ENCODE results near the gene DOCK10.

Gene DOCK10

DNA sequence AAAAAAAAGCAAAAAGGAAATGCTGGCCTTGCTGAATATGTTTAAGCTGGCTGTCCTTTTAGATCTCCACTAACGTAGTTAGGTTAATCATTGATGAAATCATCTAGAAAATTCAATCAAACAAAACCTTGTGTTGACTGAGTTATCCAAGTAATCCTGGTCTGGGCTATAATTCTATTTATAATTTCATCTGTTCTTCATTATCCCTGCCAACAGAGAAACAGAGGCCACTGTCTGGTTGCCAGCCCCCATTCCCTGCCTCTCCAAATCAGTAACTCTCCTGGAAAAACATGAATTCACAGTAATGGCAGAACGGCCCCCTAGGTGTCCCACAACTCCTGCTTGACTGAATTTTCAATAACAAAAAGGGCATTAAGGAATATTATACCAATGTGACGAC, 24.6 kb downstream of the DOCK10 start:
- DNase-seq (ENCODE audit: low read depth), result no peak
- no peak overlapping the region for H3K4me3 ChIP-seq (ENCODE audit: low read depth, low read length)

DNA sequence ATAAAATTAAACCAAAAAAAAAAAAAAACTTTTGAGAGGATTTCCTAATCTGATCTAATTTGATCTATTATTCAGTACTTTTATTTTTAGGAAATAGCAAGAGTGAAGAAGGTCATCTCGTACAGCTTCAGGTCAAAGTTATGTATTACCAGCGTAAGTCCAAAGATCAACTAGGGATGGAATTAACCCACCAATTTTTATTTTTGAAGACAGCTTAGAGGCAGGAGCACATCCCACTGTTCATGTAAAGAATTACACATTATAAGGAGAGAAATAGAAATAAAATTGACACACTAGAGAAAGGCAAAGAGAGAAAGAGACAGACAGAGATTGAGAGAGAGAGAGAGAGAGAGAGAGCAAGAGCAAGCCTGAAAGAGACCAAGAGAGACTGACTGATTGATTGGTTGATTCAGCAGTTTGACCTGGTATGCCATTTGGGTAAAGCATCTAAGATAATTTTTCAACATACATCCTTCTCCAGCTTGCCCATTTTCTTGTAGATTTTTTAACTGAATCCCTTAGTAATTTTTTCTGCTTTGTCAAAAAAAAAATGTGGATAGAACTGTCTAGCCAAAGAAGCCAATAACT, 25.1 kb downstream of the DOCK10 start:
- no peak overlapping the region for H3K4me3 ChIP-seq (ENCODE audit: low read depth, low read length)
- no peak for DNase-seq (ENCODE audit: low read depth)

DNA sequence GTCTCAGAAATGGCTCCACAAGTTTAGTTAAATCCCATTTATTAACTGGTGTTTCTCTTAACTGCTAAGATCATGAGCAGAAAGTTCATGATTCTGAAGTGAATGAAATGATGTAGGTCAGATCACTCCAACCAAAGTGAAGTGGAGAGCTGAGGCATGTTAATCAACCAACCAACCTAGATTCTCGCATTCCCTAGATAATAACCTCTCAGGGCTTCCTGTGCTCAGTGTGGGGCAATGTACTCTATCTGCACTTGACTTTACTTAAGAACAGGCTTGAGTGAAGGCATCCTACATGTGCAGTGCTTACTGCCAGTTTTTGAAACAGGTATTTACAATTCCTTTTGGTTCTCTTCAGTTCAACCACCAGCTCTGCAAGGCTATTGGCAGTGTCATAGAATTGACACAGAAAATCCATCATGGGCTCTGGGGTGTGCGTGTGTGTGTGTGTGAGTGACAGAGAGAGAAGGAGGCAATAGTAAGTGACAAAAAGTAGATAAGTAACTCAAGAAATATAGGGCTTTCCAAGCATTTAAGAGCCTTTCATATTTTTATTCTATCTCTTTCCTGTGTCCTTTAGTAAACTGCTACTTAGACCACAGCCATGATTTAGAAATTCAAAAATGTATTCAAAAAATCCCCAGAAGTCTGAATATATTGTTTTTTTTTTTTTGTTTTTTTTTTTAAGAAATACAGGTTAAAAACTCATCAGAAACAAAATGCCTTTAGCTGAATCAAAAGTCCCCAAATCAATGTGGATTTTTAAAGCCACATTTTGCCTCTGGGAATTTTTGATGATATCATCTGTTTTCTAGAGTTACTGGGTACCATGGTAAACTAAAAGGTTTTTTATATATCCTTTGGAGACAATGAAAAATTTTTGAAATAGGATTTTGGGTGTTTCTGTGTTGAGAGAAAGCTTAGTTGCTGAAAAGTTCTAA, 28.6 kb downstream of the DOCK10 start:
- H3K4me3 ChIP-seq (ENCODE audit: low read depth, low read length), result no peak overlapping the region
- no peak for DNase-seq (ENCODE audit: low read depth)

DNA sequence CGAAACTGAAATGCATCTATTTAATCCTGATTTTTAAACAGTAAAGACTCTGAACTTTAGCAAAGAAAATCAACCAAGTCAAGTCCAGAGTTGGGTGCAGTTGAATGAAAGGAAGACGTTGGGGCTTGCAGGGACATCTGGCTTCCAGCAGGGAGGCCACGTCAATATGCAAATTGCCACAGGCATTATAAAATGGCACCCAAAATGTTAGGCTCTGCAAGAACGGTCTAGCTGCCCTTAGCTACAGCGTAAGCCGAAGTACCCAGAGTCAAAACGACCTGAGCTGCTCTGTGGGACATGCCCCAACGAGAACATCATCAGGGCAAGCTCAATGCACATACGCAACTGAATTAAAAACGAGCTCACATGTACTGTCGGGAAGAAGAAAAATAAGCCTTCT, 30.7 kb downstream of the DOCK10 start:
- no peak for DNase-seq (ENCODE audit: low read depth)
- no peak overlapping the region for H3K4me3 ChIP-seq (ENCODE audit: low read depth, low read length)

DNA sequence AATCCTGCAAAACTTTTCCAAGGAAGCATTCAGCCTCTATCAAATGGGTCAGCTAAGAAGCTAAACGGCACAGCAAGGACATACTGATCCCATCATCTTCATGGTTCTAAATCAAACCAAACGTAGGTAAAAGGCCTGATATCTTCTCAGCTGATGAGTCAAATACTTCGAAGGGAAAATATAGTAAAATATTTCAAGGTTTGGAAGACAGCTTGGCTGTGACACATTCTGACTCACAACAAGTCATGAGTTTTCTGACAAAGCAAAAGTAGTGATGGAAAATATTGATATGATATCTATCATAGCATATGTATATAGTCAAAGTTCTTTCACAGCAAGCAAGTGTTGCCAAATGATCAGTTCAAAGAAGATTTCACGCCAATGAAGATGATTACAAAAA, 31.5 kb downstream of the DOCK10 start:
- no peak overlapping the region for H3K4me3 ChIP-seq (ENCODE audit: low read depth, low read length)
- DNase-seq (ENCODE audit: low read depth), result peak; percentile 47

DNA sequence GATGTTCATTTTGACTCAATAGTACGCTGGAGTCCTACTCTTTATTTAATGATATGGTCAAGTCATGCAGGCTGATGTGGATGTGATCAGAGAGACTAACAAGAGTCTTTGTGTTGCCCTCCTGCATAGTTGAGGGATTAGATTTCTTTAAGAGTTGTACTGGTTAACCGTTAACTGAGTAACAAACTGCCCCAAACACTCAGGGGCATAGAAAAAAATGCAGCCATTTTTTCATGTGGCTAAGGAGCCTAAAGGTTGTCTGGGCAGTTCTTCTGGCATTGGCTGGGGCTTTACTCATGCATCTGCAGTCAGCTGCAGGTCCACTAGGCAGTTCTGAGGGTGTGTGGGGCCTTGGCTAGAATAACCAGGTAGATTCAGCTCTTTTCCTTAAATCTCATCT, 32.5 kb downstream of the DOCK10 start:
- H3K4me3 ChIP-seq (ENCODE audit: low read depth, low read length), result no peak overlapping the region
- no peak for DNase-seq (ENCODE audit: low read depth)

DNA sequence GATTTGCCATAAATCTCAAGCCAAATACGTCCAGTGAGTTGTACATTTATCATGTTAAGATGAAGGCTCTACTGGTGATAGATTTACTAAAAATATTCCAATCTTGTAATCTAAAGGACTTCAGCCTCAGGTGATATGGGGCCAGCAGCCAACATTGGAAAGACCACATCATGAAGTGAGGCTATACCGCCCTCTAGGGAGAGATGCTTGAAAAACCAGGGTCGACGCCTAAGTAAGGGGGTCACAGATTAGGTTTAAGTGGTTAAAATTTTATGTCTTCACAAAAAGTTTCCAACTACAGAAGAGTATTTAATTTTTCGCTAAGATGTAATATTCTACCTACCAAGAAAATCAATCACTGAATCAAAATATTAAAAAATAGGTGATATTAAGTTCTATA, 33.3 kb downstream of the DOCK10 start:
- DNase-seq (ENCODE audit: low read depth), result no peak
- no peak overlapping the region for H3K4me3 ChIP-seq (ENCODE audit: low read depth, low read length)

DNA sequence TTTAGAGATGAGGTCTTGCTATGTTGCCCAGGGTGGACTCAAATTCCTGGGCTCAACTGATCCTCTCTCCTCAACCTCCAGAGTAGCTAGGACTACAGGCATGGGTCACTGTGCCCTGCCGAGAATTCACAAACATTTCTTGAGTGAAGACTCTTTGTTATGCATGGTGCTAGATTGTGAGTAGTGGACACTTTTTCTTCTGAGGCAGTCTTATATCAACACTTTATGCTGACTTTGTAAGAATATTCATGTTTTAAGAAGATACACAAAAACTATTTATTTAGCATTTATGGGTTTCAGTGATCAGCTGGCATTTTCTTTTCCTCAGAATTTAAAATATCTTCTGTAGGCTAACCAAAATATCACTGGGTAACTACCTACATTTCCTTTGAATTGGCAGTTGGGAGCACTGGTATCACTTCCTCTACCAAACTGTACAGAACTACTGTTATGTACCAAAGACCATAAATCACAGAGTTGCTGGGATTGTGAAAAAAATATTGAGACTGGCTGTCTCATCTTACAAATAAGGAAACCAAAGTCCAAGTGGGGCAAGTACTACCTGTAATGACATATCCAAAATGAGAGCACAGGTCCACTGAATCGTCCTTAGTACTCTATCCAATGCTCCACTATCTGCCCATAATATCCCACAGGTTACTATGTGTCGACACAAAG, 34.0 kb downstream of the DOCK10 start:
- DNase-seq (ENCODE audit: low read depth), result no peak
- H3K4me3 ChIP-seq (ENCODE audit: low read depth, low read length), result no peak overlapping the region

DNA sequence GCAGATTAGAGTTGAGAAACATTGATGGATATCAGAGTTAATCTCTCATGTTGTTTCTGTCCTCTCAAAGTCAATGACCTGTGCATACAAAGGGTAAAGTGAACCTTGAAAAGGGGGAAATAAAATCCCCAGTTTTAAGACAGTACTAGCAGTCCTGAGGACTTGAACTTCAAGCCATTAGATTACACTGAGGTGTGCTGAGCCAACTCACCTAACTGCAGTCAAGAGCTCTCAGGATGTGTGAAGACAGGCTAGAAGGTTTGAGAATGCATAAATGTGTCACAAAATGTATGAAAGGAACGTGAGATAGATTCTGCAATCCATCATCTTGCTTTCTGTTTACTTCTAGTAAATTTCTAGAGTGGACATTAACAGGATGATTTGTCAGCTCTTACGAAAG, 35.5 kb downstream of the DOCK10 start:
- no peak for DNase-seq (ENCODE audit: low read depth)
- H3K4me3 ChIP-seq (ENCODE audit: low read depth, low read length), result no peak overlapping the region

DNA sequence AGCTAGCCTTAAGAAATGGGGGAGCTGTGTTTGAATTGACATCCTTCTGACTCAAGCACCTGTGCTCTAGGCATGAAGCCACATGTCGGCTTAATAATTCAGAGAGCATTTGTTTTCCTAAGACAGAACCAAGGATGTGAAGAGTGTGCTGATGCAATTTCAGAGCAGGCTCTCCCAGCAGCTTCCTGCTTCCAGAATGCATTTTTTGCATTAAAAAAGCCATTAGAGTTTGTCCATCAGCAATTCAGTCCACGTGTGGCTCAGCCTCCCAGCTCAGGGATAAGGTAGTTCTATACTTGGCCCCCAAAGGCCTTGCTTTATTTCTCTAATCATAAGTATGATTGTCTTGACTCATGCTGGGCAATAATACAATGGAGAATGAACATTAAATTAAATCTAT, 37.7 kb downstream of the DOCK10 start:
- DNase-seq (ENCODE audit: low read depth), result peak; percentile 46
- H3K4me3 ChIP-seq (ENCODE audit: low read depth, low read length), result no peak overlapping the region

DNA sequence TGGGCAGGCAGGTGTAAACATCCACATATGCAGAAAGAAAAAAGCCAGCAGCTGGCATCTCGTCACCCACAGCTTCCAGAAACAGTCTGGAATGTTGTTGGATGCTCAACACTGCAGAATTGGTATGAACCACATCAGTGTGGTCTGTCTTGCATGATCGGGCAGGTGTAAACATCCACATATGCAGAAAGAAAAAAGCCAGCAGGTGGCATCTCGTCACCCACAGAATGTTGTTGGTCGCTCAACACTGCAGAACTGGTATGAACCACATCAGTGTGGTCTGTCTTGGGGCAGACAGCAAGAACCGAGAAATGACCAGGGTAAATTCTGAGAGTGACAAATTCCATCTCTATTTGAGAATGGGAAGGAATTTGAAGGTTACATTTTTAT, 39.6 kb downstream of the DOCK10 start:
- no peak overlapping the region for H3K4me3 ChIP-seq (ENCODE audit: low read depth, low read length)
- no peak for DNase-seq (ENCODE audit: low read depth)

DNA sequence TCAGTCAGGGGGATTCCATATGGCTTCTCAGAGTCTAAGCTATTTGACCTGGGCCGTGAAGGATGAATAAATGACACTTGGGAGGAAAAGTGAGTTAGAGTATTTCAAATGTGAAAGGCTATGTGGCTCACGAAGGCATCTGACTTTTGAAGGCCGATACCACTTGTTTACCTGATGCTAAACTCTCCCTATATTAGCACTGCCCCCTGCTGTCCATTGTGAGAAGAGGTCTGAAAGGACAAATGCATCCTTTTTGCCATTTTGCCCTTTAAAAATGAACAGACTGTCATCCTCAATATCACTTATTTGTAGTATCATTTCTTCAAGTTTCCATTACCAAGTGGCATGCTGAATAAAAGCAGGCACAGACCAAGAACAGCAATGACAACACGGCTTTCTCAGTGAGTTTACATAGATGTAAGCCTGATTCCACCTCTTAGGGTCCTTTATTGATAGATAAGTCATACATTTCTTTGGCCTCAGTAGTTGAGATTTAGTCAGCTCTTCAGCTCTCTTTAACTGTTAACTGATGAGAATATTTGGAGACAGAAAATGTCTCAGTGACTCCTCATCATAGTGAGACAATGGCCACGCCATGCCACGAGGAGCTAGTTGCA, 40.1 kb downstream of the DOCK10 start:
- H3K4me3 ChIP-seq (ENCODE audit: low read depth, low read length), result no peak overlapping the region
- DNase-seq (ENCODE audit: low read depth), result no peak

DNA sequence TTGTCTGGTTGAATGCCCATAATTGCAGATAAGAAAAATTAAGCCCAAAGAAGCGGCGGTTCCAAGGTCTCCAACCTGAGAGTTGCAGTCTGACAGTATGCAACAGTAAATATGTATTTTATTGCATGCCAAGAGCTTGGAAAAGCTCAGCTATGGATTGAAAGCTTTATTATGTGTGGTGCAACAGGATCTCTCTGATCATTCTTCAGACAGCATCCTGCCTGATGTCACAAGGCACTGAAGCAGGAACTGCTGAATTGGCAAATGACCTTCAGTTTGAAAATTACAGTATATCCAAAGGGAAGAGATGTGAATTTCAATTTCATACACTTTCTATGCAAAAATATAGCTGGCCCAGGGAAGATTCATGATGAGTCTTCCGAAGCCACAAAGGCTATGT, 42.5 kb downstream of the DOCK10 start:
- DNase-seq (ENCODE audit: low read depth), result no peak

DNA sequence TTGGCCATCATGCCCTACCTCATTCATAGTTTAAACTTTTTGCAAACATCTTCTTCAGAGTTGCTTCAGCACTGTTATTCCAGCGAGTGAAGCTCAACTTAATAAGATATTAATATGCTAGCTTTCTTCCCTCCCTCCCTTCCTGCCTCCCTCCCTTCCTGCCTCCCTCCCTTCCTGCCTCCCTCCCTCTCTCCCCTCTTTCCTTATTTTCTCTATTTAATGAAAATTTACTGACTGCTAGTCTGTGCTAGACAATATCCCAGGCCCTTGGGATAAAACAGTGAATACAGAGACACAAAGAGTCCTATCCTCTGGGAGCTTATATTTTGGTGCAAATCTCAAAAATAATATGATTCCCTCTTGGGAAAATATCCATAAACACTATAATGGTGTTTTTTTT, 42.9 kb downstream of the DOCK10 start:
- DNase-seq (ENCODE audit: low read depth), result no peak
- H3K4me3 ChIP-seq (ENCODE audit: low read depth, low read length), result no peak overlapping the region

More for the DNA sequence above, 42.5 kb downstream of the DOCK10 start:
- no peak overlapping the region for H3K4me3 ChIP-seq (ENCODE audit: low read depth, low read length)

DNA sequence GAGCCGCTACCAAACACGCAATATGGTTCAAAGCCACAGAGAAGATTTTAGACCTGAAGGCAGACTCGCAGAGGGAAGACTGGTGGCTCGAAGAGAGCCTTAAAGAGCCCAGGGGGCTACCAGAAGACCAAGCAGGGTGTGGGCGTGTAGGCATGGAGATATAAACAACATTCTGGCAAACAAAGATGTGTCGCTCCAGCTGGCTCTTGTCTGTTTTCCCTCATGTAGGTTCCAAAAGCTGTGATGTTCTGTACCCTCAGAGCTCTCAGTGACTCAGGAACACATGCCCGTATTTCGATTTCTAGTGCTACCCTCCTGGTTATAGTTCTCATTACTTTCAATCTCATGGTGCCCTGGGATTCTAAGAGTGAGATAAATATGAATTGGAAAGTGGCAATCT, 44.5 kb downstream of the DOCK10 start:
- H3K4me3 ChIP-seq (ENCODE audit: low read depth, low read length), result no peak overlapping the region
- no peak for DNase-seq (ENCODE audit: low read depth)

DNA sequence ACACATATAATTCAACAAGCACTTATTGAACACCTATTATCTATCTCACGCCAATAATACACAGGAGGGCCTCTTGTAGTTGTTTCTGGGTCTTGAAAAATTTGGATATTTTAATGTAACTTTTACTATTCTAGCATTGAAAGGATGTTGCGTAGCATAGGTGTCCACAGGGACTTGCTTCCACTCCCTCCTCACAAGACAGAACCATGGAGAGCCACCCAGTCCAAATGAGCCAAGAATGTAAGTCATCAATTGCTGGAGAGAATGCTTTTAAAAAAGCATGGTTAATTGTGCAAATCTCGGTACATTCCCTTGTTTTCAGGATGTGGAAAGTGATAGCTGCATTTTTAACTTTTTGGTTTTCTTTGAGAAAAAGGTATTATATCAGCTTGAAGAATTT, 46.8 kb downstream of the DOCK10 start:
- DNase-seq (ENCODE audit: low read depth), result no peak
- H3K4me3 ChIP-seq (ENCODE audit: low read depth, low read length), result no peak overlapping the region

DNA sequence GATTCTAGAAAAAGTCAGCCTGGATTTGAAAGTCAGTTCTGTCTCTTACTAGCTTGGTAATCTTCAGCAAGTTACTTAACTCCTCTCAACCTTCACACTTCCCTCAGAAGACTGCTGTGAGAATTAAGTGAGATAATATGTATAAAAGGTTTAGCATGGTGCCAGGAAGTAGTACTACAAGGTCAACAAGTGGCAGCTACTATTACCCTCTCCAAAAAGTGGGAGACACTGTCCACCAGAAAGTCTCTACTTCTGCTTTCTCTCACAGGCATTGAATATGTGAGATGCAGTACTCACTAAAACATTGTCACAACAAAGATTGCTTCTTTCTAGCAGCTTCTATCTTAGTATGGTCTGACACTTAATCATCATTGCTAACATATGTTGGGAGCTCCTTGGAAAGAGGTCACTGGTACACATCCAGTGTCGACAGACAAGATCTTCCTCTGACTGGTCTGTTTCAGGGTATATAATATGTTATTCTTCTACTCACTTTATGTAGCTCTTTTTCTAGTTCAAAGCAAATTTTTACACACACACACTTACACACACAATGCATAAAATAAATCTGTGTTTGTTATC, 47.9 kb downstream of the DOCK10 start:
- H3K4me3 ChIP-seq (ENCODE audit: low read depth, low read length), result no peak overlapping the region
- DNase-seq (ENCODE audit: low read depth), result no peak

DNA sequence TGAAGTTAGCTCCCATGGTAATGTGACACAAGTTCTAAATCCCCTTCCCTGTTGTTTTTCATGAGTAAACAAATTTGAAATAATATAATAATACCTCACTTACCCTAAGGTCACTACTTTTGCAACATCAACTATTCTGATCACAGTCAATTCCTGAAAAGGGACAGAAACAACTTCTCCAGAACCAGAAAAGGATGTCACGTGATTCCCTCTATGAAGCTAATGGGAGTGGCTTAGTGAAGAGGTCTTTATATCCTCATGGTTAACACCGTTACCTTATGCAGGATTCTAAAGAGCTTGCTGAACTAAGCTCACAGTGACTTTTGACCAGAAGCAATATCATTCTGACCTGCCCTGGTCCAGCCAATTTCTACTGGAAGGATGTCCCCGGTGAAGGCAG, 51.6 kb downstream of the DOCK10 start:
- no peak for DNase-seq (ENCODE audit: low read depth)
- H3K4me3 ChIP-seq (ENCODE audit: low read depth, low read length), result no peak overlapping the region

DNA sequence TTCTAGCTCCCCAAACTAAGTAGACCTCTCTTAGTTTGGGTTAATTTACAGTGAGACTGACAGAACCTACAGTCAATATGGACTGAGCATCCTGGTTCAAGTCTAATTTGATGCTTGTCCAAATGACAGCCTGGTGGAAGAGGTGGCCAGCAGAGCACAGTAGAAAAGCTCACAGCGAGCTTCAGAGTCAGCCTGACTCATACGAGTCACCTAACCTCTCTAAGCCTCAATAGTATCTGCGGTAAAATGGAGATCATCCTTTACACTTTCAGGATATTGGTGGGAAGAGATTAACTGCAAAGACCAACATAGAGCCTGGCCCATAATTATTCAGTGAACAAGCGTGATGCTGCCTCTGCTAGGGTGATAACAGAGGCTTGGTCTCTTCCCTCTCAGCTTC, 54.5 kb downstream of the DOCK10 start:
- no peak overlapping the region for H3K4me3 ChIP-seq (ENCODE audit: low read depth, low read length)

DNA sequence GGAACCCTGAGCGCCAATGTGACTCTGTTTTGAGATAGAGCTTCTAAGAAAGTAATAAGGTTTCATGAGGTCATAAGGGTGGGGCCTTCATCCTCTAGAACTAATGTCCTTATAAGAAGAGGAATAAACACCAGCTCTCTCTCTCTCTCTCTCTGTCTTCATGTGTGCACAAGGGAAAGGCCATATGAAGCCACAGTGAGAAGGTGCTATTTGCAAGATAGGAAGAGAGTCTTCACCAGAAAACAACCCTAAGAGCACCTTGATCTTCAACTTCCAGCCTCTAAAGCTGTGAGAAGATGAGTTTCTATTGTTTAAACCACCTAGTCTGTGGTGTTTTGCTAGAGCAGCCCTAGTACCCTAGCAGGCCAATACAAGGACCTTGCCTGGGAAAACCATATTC, 55.8 kb downstream of the DOCK10 start:
- no peak for DNase-seq (ENCODE audit: low read depth)
- H3K4me3 ChIP-seq (ENCODE audit: low read depth, low read length), result no peak overlapping the region

More for the DNA sequence above, 54.5 kb downstream of the DOCK10 start:
- no peak for DNase-seq (ENCODE audit: low read depth)

Measured in skeletal muscle cell (primary cell).